ENCODE data around the gene TCF23. TPM values are rescaled to one million over a fixed set of nuclear protein-coding genes. Genes with fewer than 3 reads are reported as not detected.

Gene TCF23
- total and polyA plus RNA-seq, 4 donors, result under 0.01 to 0.05 (median 0.02) TPM; not detected in 1

GRCh38 chr2:27203741-27204140, 54.9 kb downstream of the TCF23 start:
- Histone ChIP-seq H3K4me1 (ENCODE audit: control insufficient read depth in 4 of 4, insufficient read depth in 4 of 4, low read length in 3 of 4) (peaks cover 0 to 5% (median 0%) of the 10 kb centered on the region in 4 donors), H3K9ac (ENCODE audit: low read depth in 1 of 2, low read length in 2 of 2) (no peak overlapping the region), H3K27me3 (ENCODE audit: control insufficient read depth in 4 of 4, insufficient read depth in 4 of 4, low read length in 3 of 4) (no peaks in the 10 kb centered on the region), H3K4me3 (ENCODE audit: low read depth in 1 of 3, low read length in 3 of 3) (no peak overlapping the region), H3K27ac (ENCODE audit: low read depth in 1 of 2, low read length in 2 of 2) (no peak overlapping the region), H3K36me3 (ENCODE audit: control insufficient read depth in 4 of 4, insufficient read depth in 3 of 4, low read depth in 1 of 4, low read length in 3 of 4) (peaks cover 9 to 82% (median 50%) of the 10 kb centered on the region in 4 donors), H3K9me3 (ENCODE audit: control insufficient read depth in 4 of 4, low read length in 3 of 4) (no peaks in the 10 kb centered on the region)
- WGBS, result 97% methylated on average over 9 of the region's 9 CpGs
- no peak for DNase-seq (ENCODE audit: low spot score)
- TF ChIP-seq HNF4G (IDR thresholded peaks at IDR 0.05) (no peak), TAF1 (conservative IDR thresholded peaks at IDR 0.05) (no peak), RAD21 (IDR thresholded peaks at IDR 0.05) (no peak), FOXA1 (IDR thresholded peaks at IDR 0.05) (no peak)

GRCh38 chr2:27204566-27204965, 55.8 kb downstream of the TCF23 start:
- H3K4me1 ChIP-seq (ENCODE audit: control insufficient read depth in 4 of 4, insufficient read depth in 4 of 4, low read length in 3 of 4), result peaks cover 0 to 5% (median 0%) of the 10 kb centered on the region in 4 donors
- no peak for TF ChIP-seq HNF4G (IDR thresholded peaks at IDR 0.05)
- no peak for TF ChIP-seq REST (IDR thresholded peaks at IDR 0.05)
- no peak for TF ChIP-seq FOXA2 (IDR thresholded peaks at IDR 0.05)
- TF ChIP-seq EGR1 (IDR thresholded peaks at IDR 0.05; ENCODE audit: low read depth in 2 of 2), result no peak
- TF ChIP-seq ZBTB33 (IDR thresholded peaks at IDR 0.05), result no peak
- no peak for TF ChIP-seq NR2F2 (IDR thresholded peaks at IDR 0.05)
- TF ChIP-seq CTCF (IDR thresholded peaks at IDR 0.05; ENCODE audit: low read depth, low read length, missing input control), result no peak
- no peak for TF ChIP-seq TAF1 (conservative IDR thresholded peaks at IDR 0.05)
- TF ChIP-seq FOXA1 (IDR thresholded peaks at IDR 0.05), result no peak
- TF ChIP-seq JUND (IDR thresholded peaks at IDR 0.05), result no peak
- TF ChIP-seq GABPA (IDR thresholded peaks at IDR 0.05 in 1 of 2, conservative IDR thresholded peaks at IDR 0.05 in 1 of 2), result no peak
- no peak for TF ChIP-seq ATF3 (IDR thresholded peaks at IDR 0.05)
- TF ChIP-seq SP1 (IDR thresholded peaks at IDR 0.05), result no peak
- no peak for TF ChIP-seq RXRA (IDR thresholded peaks at IDR 0.05)
- TF ChIP-seq MAX (IDR thresholded peaks at IDR 0.05), result no peak
- no peak for TF ChIP-seq HNF4A (conservative IDR thresholded peaks at IDR 0.05)
- no peak for TF ChIP-seq YY1 (IDR thresholded peaks at IDR 0.05)
- TF ChIP-seq RAD21 (IDR thresholded peaks at IDR 0.05), result no peak
- WGBS, result 97% methylated on average over 8 of the region's 8 CpGs
- no peak overlapping the region for H3K4me3 ChIP-seq (ENCODE audit: low read depth in 1 of 3, low read length in 3 of 3)
- H3K27ac ChIP-seq (ENCODE audit: low read depth in 1 of 2, low read length in 2 of 2), result no peak overlapping the region
- no peaks in the 10 kb centered on the region for H3K9me3 ChIP-seq (ENCODE audit: control insufficient read depth in 4 of 4, low read length in 3 of 4)
- no peaks in the 10 kb centered on the region for H3K27me3 ChIP-seq (ENCODE audit: control insufficient read depth in 4 of 4, insufficient read depth in 4 of 4, low read length in 3 of 4)
- DNase-seq (ENCODE audit: low spot score), result no peak
- H3K36me3 ChIP-seq (ENCODE audit: control insufficient read depth in 4 of 4, insufficient read depth in 3 of 4, low read depth in 1 of 4, low read length in 3 of 4), result peaks cover 9 to 83% (median 51%) of the 10 kb centered on the region in 4 donors
- no peak overlapping the region for H3K9ac ChIP-seq (ENCODE audit: low read depth in 1 of 2, low read length in 2 of 2)

Measured in liver (tissue), 9 donors.